CD4-positive, alpha-beta T cell treated with Interleukin-4 for 1 hour (primary cell): ENCODE data around the gene CYP2B6.
"Not testable (repeated sequence)": the region's sequence is repeated elsewhere in the genome, so short reads cannot be mapped to it uniquely, and the experiment has no call there.

Experiments
- DNase-seq, 2 donors: peaks; one replicate each; pipeline ENCODE4 v3.0.0-alpha.2; 2020 to 2022

Gene CYP2B6

DNA sequence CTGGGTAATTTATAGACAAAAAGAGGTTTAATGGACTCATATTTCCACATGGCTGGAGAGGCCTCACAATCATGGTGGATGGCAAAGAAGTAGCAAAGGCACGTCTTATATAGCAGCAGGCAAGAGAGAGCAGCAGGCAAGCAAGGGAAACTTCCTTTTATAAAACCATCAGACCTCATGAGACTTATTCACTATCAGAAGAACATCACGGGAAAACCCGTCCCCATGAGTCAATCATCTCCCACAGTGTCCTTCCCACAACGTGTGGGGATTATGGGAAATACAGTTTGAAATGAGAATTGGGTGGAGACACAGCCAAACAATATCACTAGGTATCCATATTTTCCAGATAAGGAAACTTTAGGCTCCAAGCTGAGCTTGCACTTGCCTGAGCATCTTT, 9.5 kb upstream of the CYP2B6 start:
- no peak for DNase-seq

DNA sequence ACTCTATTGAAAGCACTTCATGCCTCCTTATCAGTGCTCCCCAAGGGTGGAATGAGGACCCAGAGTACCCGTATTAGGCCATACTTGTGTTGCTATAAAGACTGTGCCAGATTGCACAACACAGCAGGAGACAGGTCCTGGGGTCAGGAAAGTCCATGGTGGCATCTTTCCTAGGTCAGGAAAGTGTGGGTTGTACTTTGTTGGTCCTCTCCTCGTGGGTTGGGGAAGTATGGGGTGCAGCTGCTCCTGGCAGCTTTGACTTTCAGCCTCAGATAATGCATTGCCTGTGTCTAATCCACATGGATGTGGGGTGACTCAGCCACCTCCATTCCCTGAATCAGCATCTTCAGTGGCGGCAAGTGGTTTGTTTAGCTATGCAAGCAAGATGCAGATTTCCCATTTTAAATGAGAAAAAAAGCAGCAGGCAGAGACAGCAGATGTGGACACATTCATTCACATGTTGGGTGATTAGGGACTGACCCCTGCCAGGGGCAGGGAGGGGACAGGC, 8.4 kb upstream of the CYP2B6 start:
- no peak for DNase-seq

DNA sequence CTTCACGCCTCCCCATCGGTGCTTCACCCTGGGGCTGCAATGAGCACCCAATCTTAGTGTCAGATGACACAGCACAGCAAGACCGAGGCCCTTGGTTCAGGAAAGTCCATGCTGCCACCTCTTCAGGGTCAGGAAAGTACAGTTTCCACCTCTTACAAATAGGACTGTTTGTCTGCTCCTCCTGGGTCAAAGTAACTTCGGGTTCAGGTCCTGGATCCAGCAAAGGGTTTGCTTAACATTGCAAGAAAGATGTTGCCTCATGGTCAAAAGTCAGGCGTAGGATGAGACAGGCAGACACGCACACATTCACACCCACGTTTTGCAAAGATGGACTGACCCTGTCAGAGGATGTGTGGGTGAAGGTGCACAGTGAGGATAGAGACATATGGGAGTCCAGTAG, 1.6 kb upstream of the CYP2B6 start:
- DNase-seq, result no peak

DNA sequence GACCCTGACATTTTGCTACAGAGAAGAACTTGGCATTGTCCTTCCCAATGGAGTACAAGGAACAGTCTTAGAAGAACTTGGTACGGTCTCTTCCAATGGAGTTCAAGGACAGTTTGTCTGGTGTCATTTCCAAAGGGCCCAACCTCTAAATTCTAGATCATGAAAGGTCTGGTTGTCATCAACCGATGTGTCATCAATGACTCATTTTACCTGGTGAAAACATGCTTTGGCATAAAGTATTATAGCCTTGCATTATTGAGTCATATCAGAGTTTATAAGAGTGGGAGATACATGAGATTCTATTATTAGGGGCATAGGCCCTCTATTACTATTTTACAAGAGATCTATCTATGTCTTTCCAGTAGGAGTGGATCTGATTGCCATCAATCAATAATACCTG, 4.3 kb downstream of the CYP2B6 start:
- DNase-seq, result no peak

DNA sequence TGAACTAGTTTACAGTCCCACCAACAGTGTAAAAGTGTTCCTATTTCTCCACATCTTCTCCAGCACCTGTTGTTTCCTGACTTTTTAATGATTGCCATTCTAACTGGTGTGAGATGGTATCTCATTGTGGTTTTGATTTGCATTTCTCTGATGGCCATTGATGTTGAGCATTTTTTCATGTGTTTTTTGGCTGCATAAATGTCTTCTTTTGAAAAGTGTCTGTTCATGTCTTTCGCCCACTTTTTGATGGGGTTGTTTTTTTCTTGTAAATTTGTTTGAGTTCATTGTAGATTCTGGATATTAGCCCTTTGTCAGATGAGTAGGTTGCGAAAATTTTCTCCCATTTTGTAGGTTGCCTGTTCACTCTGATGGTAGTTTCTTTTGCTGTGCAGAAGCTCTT, 7.9 kb downstream of the CYP2B6 start:
- not testable (repeated sequence) for DNase-seq

DNA sequence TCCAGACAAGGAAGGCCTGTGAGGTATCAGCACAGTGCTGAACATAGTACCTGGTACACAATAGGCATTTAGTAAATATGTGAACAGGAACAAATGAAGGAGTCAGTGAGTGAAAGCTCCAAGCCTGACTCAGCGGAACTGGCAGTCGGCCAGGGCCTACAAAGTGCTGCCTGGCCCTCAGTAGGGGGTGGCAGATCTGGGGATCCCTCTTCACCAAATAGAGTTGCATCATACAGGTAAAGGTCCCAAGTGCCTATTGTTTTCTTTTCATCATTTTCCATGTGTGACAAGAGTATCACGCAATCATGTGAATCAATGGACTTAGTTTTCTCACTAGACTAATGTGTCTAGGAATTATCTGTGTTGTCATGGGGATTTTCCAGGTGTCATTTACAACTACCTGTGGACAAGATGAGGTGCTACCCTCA, 9.2 kb downstream of the CYP2B6 start:
- DNase-seq, result no peak

DNA sequence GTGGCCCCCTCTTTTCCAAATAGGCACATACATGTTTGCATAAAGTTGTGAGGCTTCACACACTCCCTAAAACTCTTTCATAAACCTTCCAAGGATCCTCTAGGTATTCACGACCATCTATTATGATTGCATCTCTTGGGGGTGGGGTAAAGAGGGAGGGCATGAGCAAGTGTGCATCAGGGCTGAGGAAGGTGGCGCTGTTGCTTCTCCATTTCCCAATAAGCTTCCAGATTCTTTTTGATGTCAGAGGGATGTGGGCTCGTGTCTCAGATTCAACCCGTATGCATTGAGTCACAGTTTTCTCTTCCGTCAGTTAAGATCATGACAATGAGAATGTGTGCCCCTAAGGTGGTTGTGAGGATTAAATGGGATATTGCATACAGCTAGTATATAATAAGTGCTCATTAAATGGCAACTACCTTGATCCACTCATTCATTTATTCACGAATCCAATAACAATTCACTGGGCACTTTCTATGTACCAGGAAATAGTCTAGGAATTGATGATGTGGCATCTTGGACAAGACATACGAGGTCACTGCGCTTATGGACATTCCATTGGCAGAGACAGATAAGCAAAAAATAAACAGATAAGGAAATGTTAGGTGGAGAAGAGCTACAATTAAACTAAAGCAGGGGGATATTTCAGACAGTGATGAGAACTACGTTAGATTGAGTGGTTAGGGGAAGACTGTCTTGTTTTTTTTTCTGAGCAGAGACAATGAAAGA, 10.3 kb downstream of the CYP2B6 start:
- DNase-seq, result no peak

DNA sequence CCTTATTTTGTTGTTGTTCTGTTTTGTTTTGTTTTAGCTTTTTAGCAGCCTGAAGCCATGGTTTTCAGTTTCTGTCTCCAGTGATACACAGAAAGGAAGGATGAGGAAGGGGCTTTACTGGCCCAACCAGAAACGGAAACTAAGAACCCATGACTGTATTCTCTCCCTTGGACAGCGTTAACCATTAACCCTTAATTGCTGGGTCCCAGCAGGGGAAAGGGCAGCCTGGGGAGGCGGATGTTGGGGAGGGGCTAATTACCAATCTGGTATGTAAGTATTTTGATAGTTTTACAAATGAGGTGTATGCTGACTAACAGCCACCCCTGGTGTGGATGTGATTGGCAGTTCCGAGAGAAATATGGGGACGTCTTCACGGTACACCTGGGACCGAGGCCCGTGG, 12.6 kb downstream of the CYP2B6 start:
- not testable (repeated sequence) for DNase-seq

DNA sequence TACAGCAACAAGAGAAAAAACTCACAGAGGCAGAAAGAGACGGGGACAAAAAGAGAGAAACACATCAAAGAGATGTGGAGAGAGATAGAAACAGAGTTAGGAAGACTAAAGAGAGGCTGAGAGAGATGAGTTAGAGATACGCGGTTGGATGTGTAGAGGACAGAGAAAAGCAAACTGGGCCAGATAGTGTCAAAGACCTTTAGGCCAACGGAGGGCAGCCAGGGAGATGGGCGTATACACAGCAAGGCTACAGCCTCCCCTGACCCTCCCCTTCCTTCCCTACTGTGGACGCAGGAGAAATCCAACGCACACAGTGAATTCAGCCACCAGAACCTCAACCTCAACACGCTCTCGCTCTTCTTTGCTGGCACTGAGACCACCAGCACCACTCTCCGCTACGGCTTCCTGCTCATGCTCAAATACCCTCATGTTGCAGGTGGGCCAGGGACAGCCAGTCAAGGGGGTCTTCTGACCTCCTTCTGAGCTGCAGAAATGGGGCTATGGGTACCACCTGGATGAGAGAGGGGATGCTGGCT, 18.7 kb downstream of the CYP2B6 start:
- no peak for DNase-seq

DNA sequence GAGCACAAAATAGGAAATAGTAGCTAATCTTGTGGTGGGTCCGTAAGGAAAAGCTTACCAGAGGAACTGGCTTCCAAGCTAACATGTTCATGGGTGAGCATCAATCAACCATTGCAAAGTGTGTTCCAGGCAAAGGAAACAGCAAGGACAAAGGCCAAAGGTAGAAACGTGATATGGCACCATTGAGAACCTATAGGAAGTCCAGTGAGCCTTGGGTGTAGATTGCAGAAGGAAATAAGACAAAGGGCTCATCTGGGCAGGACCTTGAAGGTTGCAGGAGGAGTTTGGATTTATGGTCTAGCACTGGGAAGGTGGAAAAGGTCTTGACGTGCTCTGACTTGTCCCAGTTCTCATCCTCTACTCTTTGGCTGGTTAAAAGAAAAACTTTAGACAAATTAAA, 22.3 kb downstream of the CYP2B6 start:
- DNase-seq, result no peak

DNA sequence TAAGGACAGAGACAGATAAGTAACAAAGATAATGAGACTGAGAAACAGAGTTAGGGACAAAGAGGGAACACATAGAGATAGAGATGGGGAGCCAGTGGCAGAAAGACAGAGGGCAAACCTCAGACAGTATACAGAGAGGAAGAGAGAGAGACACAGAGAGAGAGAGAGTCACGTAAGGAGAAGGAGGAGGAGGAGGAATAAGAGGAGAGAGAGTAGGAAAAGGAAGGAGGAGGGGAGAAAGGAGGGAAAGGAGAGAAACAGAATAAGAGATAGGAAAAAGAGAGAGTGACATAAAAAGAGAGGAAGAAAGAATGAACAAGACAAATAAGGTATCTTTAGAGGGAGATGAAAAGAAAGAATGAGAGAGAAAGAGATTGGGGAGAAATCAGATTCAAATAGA, 23.6 kb downstream of the CYP2B6 start:
- no peak for DNase-seq

DNA sequence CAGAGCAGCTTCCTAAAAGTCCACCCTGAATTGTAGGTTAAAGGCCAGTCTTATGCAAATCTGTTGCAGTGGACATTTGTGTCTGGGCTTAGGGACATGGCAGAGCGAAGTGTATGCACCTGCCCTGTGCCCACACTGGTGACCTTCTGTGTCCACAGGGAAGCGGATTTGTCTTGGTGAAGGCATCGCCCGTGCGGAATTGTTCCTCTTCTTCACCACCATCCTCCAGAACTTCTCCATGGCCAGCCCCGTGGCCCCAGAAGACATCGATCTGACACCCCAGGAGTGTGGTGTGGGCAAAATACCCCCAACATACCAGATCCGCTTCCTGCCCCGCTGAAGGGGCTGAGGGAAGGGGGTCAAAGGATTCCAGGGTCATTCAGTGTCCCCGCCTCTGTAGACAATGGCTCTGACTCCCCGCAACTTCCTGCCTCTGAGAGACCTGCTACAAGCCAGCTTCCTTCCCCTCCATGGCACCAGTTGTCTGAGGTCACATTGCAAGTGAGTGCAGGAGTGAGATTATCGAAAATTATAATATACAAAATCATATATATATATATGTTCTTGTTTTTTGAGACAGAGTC, 25.5 kb downstream of the CYP2B6 start:
- DNase-seq, result no peak

DNA sequence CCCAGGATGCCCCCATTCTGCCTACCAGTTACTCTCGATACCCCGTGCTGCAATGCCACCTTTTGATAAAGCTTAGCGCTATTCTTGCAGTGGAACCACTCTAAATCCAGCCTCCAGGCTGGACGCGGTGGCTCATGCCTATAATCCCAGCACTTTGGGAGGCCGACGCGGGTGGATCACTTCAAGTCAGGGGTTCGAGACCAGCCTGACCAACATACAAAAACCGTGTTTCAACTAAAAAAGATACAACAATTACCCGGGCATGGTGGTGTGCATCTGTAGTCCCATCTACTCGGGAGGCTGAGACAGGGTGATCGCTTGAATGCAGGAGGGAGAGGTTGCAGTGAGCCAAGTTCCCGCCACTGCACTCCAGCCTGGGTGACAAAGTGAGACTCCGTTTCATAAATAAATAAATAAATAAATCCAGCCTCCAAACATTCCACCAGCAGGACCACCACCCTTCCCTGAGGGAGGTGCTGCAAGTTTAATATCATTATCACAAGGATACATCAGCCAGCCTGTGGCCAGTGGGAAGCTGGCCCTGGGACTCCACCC, 27.7 kb downstream of the CYP2B6 start:
- no peak for DNase-seq

DNA sequence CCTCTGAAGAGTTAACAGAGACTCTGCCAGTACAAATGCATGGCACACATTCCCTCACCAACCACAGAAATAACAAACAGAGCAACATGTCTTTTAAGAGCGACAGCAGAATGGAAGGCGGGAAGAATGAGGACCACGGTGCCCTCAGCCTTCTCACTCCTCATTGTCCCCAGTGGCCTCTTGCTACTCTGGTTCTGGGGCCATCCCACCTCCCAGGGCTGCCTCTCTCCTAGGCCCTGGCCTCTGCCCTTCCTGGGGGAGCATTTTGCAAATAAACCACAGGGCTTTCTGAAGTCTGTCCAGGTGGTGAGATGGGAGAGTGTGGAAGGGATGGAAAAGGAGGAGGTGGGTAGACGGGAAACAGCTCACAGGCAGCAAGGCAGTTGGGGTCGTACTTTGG, 28.3 kb downstream of the CYP2B6 start:
- no peak for DNase-seq

DNA sequence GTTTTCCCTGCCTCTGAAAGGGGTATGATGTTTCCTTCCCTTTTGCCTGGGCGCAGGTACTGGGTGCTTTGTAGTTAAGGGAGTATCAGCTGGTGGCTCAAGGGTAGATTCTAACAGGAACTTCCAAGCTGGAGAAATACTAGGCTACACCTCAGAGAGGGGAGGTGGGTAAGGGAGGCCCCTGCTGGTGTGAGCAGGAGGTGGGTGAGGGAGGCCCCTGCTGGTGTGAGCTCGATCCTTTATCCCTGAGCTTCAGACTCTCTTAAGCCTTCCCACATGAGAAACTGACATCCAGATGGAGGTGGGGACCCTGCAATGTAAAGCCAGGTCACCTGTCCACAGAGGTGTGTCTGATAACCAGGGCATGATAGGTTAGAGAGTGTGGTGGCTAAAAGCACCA, 32.1 kb downstream of the CYP2B6 start:
- DNase-seq, result no peak

DNA sequence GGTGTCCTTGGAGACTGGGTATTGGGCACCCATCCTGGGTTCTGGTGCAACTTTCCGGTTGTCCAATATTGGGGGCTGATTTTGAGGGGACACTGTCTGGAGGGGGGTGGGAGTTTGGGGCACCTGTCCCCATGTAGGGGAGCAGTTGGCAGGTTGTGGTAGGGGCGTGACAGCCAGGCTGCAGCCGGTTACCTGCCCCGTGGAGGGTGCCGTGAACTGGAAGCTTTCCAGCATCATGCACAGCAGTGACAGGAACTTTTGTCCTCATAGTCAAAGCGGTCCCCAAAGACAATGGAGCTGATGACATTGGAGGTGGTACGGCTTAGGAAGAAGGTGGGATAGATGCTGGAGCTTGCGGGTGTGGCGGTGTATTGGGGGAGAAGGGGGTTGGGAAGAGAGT, 34.3 kb downstream of the CYP2B6 start:
- DNase-seq, result no peak

DNA sequence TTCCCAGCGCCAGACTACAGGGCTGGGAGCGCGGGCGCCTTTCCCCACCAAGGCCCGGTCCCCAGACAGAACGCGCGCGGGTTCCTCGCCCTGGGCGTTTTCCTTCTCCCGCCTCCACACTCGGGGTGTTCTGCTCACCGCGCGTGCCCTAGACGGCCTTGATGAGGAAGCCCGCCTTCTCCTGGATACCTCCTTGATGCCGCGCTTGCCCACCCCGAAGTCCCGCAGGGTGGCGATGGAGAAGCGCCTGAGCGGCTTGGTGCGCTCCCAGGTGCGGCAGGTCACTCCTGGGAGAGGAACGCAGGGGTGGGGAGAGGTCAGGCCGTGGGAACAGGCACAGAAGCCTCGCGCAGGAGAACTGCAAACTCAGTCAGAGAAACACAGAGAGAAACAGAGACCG, 34.8 kb downstream of the CYP2B6 start:
- no peak for DNase-seq

DNA sequence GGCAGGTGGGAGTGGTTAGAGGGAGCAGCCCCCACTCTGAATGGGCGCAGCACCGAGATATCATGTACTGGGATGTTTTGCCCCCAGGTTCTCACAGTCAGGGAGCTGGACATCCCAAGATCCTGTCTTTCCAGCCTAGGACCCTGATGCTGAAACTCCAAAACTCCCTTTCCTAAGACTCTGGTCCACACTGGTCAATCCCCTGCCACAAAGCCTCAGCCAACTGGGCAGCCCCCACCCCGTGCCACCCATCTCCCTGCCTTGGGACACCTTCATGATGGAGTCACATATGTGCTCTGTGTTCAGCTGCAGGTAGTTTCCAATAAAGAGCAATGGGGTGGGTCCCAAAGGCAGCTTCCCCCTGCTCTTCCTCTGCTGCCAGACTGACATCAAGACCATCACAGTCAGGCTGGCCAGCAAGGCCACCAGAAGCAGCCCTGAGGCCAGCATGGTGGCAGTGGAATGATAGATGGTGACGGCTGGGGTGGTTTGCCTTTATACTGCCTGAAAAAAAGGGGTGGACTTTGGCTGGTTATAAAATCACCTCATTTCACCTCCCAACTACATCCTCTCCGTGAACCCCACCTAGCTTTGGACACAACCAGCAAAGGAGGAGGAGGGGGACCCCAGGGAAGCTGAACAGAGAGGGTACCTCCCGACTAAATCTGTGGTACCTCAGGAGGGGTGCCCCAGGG, 36.3 kb downstream of the CYP2B6 start:
- DNase-seq, result no peak

DNA sequence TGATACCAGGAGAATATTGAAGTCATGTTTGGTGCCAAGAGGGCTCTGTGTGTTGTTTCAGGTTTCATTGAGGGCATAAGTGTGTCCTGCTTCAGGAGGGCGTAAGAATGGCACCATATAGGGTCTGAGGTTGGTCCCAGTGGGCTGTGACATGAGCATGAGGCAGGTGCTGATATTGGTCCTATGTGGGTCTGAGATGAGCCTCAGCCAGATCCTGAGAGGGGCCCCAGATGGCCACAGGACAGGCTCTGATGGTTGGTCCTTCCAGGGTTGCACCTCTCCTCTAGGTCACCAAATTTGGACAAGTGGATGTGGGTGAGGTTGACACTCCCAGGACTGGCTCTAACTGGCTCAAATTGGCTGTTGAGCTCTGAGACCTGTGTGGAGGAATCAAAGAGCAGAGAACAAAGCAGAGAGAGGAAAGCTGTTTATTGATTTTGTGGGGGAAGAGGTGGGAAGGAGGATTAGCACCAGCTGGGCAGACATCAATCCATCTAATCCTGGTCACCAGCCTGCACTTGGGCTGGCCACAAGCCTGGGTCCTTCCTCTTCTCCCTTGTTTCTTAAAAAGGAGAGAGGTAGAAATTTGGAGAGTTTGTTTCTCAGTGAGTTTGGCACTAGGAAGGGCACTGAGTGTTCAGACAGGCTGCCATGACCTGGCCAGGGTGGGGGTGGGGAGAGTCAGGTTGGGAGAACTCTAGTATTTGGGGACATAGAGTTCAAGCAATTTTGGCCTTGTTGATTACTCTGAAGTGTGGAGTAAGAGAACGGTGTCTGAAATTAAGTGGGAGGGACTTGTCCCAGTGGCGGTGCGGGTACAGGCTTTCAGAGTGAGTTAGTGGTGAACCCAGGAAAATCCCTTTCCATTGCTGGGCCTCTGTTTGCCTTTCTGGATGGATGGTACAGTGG, 38.7 kb downstream of the CYP2B6 start:
- no peak for DNase-seq

DNA sequence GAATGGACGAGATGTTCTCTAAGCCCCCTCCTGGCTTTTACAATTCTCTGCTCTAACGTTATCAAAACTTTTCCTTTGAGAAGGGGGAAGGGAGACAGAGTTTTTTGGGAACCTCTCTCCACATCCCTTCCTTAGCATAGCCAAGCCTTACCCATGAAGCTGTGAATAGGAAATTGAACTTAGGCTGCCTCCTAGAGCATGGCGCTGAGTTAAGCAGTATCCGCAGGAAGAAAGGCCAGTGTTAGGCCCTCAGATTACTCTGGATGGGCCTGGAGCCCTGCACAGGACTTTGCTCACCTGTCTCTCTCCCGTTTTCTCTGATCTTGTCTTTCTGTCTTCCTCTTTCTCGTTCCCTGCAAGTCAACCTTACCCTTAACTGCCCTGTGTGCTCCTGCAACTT, 39.6 kb downstream of the CYP2B6 start:
- DNase-seq, result no peak

DNA sequence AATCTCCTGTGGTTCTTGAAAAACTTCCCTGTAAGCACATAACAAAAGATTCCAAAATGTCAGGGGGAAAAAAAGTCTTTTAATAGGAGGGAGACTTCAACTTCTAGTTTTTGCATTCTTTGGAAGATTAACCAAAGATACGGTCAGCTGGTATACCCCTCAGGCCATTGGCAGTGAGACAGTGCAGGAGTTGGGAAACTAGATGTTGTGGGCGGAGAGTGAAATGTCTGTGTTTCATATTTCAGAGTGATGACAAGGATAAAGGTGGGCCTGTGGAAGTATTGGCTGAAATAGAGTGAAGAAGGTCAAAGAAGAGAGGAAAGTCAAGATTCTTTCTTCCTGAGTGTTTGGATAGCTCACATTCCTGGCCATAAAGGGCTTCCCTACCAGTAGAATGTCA, 40.8 kb downstream of the CYP2B6 start:
- no peak for DNase-seq

DNA sequence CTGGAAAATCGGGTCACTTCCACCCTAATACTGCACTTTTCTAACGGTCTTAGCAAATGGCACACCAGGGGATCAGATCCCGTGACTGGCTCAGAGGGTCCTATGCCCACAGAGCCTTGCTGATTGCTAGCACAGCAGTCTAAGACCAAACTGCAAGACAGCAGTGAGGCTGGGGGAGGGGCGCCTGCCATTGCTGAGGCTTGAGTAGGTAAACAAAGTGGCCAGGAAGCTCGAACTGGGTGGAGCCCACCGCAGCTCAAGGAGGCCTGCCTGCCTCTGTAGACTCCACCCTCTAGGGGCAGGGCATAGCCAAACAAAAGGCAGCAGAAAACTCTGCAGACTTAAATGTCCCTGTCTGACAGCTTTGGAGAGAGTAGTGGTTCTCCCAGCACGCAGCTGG, 42.2 kb downstream of the CYP2B6 start:
- DNase-seq, result not testable (repeated sequence)

DNA sequence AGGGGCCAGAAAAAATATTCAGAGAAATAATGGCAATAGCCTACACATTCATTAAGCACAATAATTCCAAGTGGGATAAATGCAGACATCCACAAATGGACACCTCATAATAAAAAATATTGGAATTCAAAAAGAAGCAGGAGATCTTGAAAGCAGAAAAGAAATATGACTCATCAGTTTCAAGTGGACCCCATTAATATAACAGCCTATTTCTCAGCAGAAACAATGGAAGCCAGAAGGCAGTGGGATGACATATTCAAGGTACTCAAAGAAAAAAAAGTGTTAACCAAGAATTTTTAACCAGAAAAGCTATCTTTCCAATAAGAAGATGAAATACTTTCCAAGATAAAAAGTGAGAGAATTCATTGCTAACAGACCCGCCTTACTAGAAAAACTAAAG, 48.7 kb downstream of the CYP2B6 start:
- no peak for DNase-seq
